ENCODE data around the gene FSD1L.

FSD1L gene

DNA sequence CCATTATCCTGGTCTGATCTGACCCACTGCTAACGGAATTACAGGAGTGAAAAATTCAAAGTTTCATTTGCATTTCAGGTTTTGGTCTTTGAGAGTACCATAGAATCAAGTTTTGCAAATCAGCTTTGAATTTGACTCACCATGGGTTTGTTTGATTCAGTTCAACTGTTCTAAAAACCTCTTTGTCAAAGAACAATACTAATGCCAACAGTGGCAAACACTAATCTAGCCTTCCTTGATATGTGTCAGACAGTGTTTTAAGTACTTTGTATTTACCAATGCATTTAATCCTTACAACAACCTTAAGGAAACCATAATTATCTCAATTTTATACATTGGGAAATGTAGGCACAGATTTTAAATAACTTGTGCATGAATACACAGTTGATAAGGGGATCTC lies 10.1 kb upstream of the FSD1L start:
- DNase-seq, result no peak
- H3K4me3 ChIP-seq (ENCODE audit: low read length), result no peak overlapping the region
- no peaks in the 10 kb centered on the region for H3K79me2 ChIP-seq (ENCODE audit: control insufficient read depth, insufficient read depth, low read length)
- no peak overlapping the region for H4K8ac ChIP-seq (ENCODE audit: low read depth, low read length)
- H2BK120ac ChIP-seq (ENCODE audit: low read depth, low read length), result no peak overlapping the region
- H2AK5ac ChIP-seq (ENCODE audit: low read length), result no peak overlapping the region
- no peak overlapping the region for H2BK5ac ChIP-seq (ENCODE audit: low read length)
- no peaks in the 10 kb centered on the region for H3K36me3 ChIP-seq (ENCODE audit: control insufficient read depth, insufficient read depth, low read length)
- no peak overlapping the region for H3K56ac ChIP-seq (ENCODE audit: low read length)
- no peak overlapping the region for H2BK15ac ChIP-seq (replicated peaks; ENCODE audit: low read depth)
- H3K27ac ChIP-seq (ENCODE audit: low read depth, low read length), result no peak overlapping the region
- H3K9ac ChIP-seq (ENCODE audit: low read length), result no peak overlapping the region
- no peak overlapping the region for H3K23ac ChIP-seq (ENCODE audit: low read length)
- no peak overlapping the region for H3K4ac ChIP-seq (ENCODE audit: low read depth, low read length)
- no peak overlapping the region for H3K4me2 ChIP-seq (ENCODE audit: low read length)
- no peak overlapping the region for H4K5ac ChIP-seq (ENCODE audit: low read length)
- H3K4me1 ChIP-seq (ENCODE audit: control insufficient read depth, low read depth, low read length), result no peaks in the 10 kb centered on the region
- H3K79me1 ChIP-seq (ENCODE audit: low read length), result no peaks in the 10 kb centered on the region
- no peaks in the 10 kb centered on the region for H3K27me3 ChIP-seq (ENCODE audit: insufficient read depth, low read length, poor library complexity)
- no CpG with 5 or more reads among the region's 1 CpG for WGBS (ENCODE audit: extremely low coverage, insufficient coverage, low lambda C conversion rate)
- H3K18ac ChIP-seq (ENCODE audit: low read length), result no peak overlapping the region

- Histone ChIP-seq H3K79me1 (ENCODE audit: low read length) (no peaks in the 10 kb centered on the region), H3K9ac (ENCODE audit: low read length) (no peak overlapping the region), H3K4ac (ENCODE audit: low read depth, low read length) (no peak overlapping the region), H3K27ac (ENCODE audit: low read depth, low read length) (no peak overlapping the region), H3K36me3 (ENCODE audit: control insufficient read depth, insufficient read depth, low read length) (no peaks in the 10 kb centered on the region), H3K79me2 (ENCODE audit: control insufficient read depth, insufficient read depth, low read length) (no peaks in the 10 kb centered on the region), H3K27me3 (ENCODE audit: insufficient read depth, low read length, poor library complexity) (no peaks in the 10 kb centered on the region), H3K4me1 (ENCODE audit: control insufficient read depth, low read depth, low read length) (no peaks in the 10 kb centered on the region), H3K23ac (ENCODE audit: low read length) (no peak overlapping the region), H3K56ac (ENCODE audit: low read length) (no peak overlapping the region), H2BK120ac (ENCODE audit: low read depth, low read length) (peak overlapping the region; percentile 61), H3K18ac (ENCODE audit: low read length) (peak overlapping the region; percentile 68), H4K8ac (ENCODE audit: low read depth, low read length) (no peak overlapping the region), H4K5ac (ENCODE audit: low read length) (no peak overlapping the region), H2BK15ac (replicated peaks; ENCODE audit: low read depth) (no peak overlapping the region), H3K4me3 (ENCODE audit: low read length) (no peak overlapping the region), H2BK5ac (ENCODE audit: low read length) (no peak overlapping the region), H2AK5ac (ENCODE audit: low read length) (no peak overlapping the region), H3K4me2 (ENCODE audit: low read length) (no peak overlapping the region)
- WGBS (ENCODE audit: extremely low coverage, insufficient coverage, low lambda C conversion rate), result no CpG with 5 or more reads among the region's 8 CpGs
- DNase-seq, result no peak
These were observed 9.6 kb upstream of the FSD1L start for GRCh38 chr9:105438141-105438806.

DNA sequence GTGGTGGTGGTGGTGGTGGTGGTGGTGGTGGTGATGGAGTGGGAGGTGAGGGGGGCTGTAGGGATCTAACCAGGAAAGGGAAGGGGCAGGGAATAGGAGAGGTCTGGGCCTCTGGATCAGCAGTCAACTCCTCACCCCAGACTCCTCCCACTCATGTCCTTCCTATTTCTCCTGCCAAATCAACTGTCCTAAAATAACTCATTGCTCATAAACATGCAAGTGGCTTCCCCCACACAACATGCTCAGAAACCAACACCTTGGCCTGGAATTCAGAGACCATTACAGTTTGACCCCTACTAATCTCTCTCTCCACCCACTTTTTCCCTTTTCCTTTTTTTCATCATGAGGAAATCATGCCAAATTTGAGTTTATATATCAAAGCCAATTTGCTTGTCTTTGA lies 8.4 kb upstream of the FSD1L start:
- no peak overlapping the region for H4K5ac ChIP-seq (ENCODE audit: low read length)

DNA sequence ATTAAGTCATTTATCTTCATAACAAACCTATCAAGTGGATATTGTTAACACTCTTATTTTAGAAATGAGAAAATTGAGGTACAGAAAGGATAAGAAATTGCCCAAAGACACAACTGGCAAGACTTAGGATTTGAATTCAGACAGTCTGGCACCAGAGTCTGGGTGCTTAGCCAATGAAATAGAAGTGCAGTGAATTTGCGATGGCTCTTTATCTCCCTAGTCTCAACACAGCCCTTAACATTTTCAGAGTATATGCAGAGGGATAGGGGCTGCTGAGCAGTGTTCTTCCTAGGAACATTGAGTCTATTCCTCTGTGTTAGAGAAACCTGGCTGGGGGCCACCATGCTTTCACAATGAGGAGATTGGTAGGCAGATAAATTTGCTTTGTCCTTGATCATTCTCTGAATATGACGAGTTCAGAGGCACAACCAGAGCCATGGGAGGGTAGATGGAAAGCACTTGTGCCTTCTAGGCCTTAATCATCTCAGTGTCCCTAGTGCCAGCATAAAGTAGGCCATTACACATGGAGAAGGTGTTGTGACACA lies 6.1 kb upstream of the FSD1L start:
- H3K9ac ChIP-seq (ENCODE audit: low read length), result no peak overlapping the region
- H2AK5ac ChIP-seq (ENCODE audit: low read length), result no peak overlapping the region
- H3K27ac ChIP-seq (ENCODE audit: low read depth, low read length), result no peak overlapping the region
- WGBS (ENCODE audit: extremely low coverage, insufficient coverage, low lambda C conversion rate), result no CpG with 5 or more reads among the region's 2 CpGs
- H3K36me3 ChIP-seq (ENCODE audit: control insufficient read depth, insufficient read depth, low read length), result no peaks in the 10 kb centered on the region
- no peak overlapping the region for H3K4me3 ChIP-seq (ENCODE audit: low read length)
- no peak overlapping the region for H2BK120ac ChIP-seq (ENCODE audit: low read depth, low read length)
- H3K4me2 ChIP-seq (ENCODE audit: low read length), result no peak overlapping the region
- no peaks in the 10 kb centered on the region for H3K79me2 ChIP-seq (ENCODE audit: control insufficient read depth, insufficient read depth, low read length)
- DNase-seq, result no peak
- H3K79me1 ChIP-seq (ENCODE audit: low read length), result no peaks in the 10 kb centered on the region
- H4K8ac ChIP-seq (ENCODE audit: low read depth, low read length), result no peak overlapping the region
- no peak overlapping the region for H3K23ac ChIP-seq (ENCODE audit: low read length)
- H3K27me3 ChIP-seq (ENCODE audit: insufficient read depth, low read length, poor library complexity), result no peaks in the 10 kb centered on the region
- no peak overlapping the region for H3K4ac ChIP-seq (ENCODE audit: low read depth, low read length)
- no peak overlapping the region for H3K18ac ChIP-seq (ENCODE audit: low read length)
- H2BK15ac ChIP-seq (replicated peaks; ENCODE audit: low read depth), result no peak overlapping the region
- no peak overlapping the region for H4K5ac ChIP-seq (ENCODE audit: low read length)
- no peaks in the 10 kb centered on the region for H3K4me1 ChIP-seq (ENCODE audit: control insufficient read depth, low read depth, low read length)
- H2BK5ac ChIP-seq (ENCODE audit: low read length), result no peak overlapping the region
- H3K56ac ChIP-seq (ENCODE audit: low read length), result no peak overlapping the region

More for the DNA sequence above, 8.4 kb upstream of the FSD1L start:
- Histone ChIP-seq H3K27ac (ENCODE audit: low read depth, low read length) (no peak overlapping the region), H3K27me3 (ENCODE audit: insufficient read depth, low read length, poor library complexity) (no peaks in the 10 kb centered on the region), H3K56ac (ENCODE audit: low read length) (no peak overlapping the region), H3K18ac (ENCODE audit: low read length) (no peak overlapping the region), H3K79me2 (ENCODE audit: control insufficient read depth, insufficient read depth, low read length) (no peaks in the 10 kb centered on the region), H3K4me1 (ENCODE audit: control insufficient read depth, low read depth, low read length) (no peaks in the 10 kb centered on the region), H2AK5ac (ENCODE audit: low read length) (no peak overlapping the region), H2BK5ac (ENCODE audit: low read length) (no peak overlapping the region), H4K8ac (ENCODE audit: low read depth, low read length) (no peak overlapping the region), H2BK120ac (ENCODE audit: low read depth, low read length) (no peak overlapping the region), H3K4me3 (ENCODE audit: low read length) (no peak overlapping the region), H3K9ac (ENCODE audit: low read length) (no peak overlapping the region), H2BK15ac (replicated peaks; ENCODE audit: low read depth) (no peak overlapping the region), H3K23ac (ENCODE audit: low read length) (no peak overlapping the region), H3K79me1 (ENCODE audit: low read length) (no peaks in the 10 kb centered on the region), H3K4me2 (ENCODE audit: low read length) (no peak overlapping the region), H3K4ac (ENCODE audit: low read depth, low read length) (no peak overlapping the region), H3K36me3 (ENCODE audit: control insufficient read depth, insufficient read depth, low read length) (no peaks in the 10 kb centered on the region)
- DNase-seq, result no peak

DNA sequence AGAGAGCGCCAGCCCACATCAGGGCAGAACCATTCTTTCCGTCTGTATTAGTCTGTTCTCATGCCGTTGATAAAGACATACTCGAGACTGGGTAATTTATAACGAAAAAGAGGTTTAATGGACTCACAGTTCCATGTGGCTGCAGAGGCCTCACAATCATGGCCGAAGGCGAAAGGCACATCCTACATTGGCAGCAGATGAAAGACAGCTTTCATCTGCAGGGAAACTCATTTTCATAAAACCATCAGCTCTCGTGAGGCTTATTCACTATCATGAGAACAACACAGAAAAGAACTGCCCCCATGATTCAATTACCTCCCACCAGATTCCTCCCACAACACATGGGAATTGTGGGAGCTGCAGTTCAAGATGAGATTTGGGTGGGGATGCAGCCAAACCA lies 4.7 kb upstream of the FSD1L start:
- WGBS (ENCODE audit: extremely low coverage, insufficient coverage, low lambda C conversion rate), result no CpG with 5 or more reads among the region's 8 CpGs
- Histone ChIP-seq H2BK15ac (replicated peaks; ENCODE audit: low read depth) (no peak overlapping the region), H2BK120ac (ENCODE audit: low read depth, low read length) (no peak overlapping the region), H3K56ac (ENCODE audit: low read length) (no peak overlapping the region), H3K79me1 (ENCODE audit: low read length) (no peaks in the 10 kb centered on the region), H3K36me3 (ENCODE audit: control insufficient read depth, insufficient read depth, low read length) (no peaks in the 10 kb centered on the region), H3K18ac (ENCODE audit: low read length) (no peak overlapping the region), H2BK5ac (ENCODE audit: low read length) (no peak overlapping the region), H3K27me3 (ENCODE audit: insufficient read depth, low read length, poor library complexity) (no peaks in the 10 kb centered on the region), H3K23ac (ENCODE audit: low read length) (no peak overlapping the region), H3K4ac (ENCODE audit: low read depth, low read length) (no peak overlapping the region), H3K4me3 (ENCODE audit: low read length) (no peak overlapping the region), H3K4me2 (ENCODE audit: low read length) (no peak overlapping the region), H4K8ac (ENCODE audit: low read depth, low read length) (no peak overlapping the region), H3K9ac (ENCODE audit: low read length) (no peak overlapping the region), H3K27ac (ENCODE audit: low read depth, low read length) (no peak overlapping the region), H4K5ac (ENCODE audit: low read length) (no peak overlapping the region), H3K79me2 (ENCODE audit: control insufficient read depth, insufficient read depth, low read length) (no peaks in the 10 kb centered on the region), H3K4me1 (ENCODE audit: control insufficient read depth, low read depth, low read length) (no peaks in the 10 kb centered on the region), H2AK5ac (ENCODE audit: low read length) (no peak overlapping the region)
- no peak for DNase-seq

DNA sequence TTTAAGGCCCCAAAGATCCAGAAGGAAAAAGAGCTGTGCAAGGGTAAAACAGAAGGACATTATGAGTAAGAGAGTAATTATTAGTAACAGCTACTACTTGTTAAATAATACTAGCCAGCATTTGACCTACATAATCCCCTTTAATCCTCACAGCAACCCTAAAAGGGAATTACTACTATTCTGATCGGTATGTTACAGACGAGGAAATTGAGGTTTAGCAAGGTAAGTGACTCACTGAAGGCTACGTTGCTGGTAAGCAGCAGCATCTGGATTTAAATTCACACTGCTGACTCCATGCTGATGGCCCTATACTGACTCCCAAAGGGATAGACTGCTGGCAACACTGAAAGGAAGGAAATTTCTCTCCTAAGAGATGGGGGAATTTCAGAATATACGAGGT lies 3.7 kb upstream of the FSD1L start:
- no peak for DNase-seq
- no peaks in the 10 kb centered on the region for H3K4me1 ChIP-seq (ENCODE audit: control insufficient read depth, low read depth, low read length)
- H2AK5ac ChIP-seq (ENCODE audit: low read length), result no peak overlapping the region
- H3K4ac ChIP-seq (ENCODE audit: low read depth, low read length), result no peak overlapping the region
- H3K56ac ChIP-seq (ENCODE audit: low read length), result no peak overlapping the region
- H2BK15ac ChIP-seq (replicated peaks; ENCODE audit: low read depth), result no peak overlapping the region
- H3K18ac ChIP-seq (ENCODE audit: low read length), result no peak overlapping the region
- H3K27ac ChIP-seq (ENCODE audit: low read depth, low read length), result no peak overlapping the region
- WGBS (ENCODE audit: extremely low coverage, insufficient coverage, low lambda C conversion rate), result no CpG with 5 or more reads among the region's 4 CpGs
- no peak overlapping the region for H3K9ac ChIP-seq (ENCODE audit: low read length)
- no peak overlapping the region for H2BK120ac ChIP-seq (ENCODE audit: low read depth, low read length)
- no peak overlapping the region for H3K4me3 ChIP-seq (ENCODE audit: low read length)
- H2BK5ac ChIP-seq (ENCODE audit: low read length), result no peak overlapping the region
- no peak overlapping the region for H3K4me2 ChIP-seq (ENCODE audit: low read length)
- H3K23ac ChIP-seq (ENCODE audit: low read length), result no peak overlapping the region
- no peaks in the 10 kb centered on the region for H3K79me2 ChIP-seq (ENCODE audit: control insufficient read depth, insufficient read depth, low read length)
- H3K36me3 ChIP-seq (ENCODE audit: control insufficient read depth, insufficient read depth, low read length), result no peaks in the 10 kb centered on the region
- H3K79me1 ChIP-seq (ENCODE audit: low read length), result no peaks in the 10 kb centered on the region
- H3K27me3 ChIP-seq (ENCODE audit: insufficient read depth, low read length, poor library complexity), result no peaks in the 10 kb centered on the region
- no peak overlapping the region for H4K5ac ChIP-seq (ENCODE audit: low read length)
- no peak overlapping the region for H4K8ac ChIP-seq (ENCODE audit: low read depth, low read length)
